SK-N-MC (cell line): ENCODE data around the gene GORASP1.

Experiments used
- EZH2 ChIP-seq: fragments of 200-600 bp; sonication (generic); IDR thresholded peaks from one replicate; pipeline ENCODE4 v1.6.1; 2017; ENCODE audit warnings: antibody characterized with exemption
- POLR2AphosphoS5 ChIP-seq: IDR thresholded peaks from 2 replicates; pipeline ENCODE4 v1.6.1; 2012; ENCODE audit warnings: mild to moderate bottlenecking, low read depth, low read length, borderline replicate concordance

DNA sequence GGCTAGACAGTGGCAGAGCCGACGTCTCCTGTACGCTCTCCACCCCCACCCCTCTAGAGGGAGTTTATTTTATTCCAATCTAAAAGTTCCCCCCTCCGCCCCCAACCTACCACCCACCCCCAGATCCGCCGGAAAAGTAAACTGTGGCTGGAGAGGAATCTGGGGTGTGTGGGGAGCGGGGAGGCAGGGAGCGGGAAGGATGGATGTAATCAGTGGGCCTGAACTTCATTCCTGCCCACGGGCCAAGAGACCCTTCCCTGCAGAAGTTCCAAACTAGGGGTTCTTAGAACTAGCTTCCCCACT, 46.5 kb upstream of the GORASP1 start:
- TF ChIP-seq POLR2AphosphoS5 (no peak), EZH2 (no peak)
